WTC11 (cell line): Measurements from ENCODE around the gene UFC1.

ENCODE experiments used
- ATF2 ChIP-seq: sonication (generic); formaldehyde crosslinking; IDR thresholded peaks from 2 replicates; pipeline ENCODE4 v1.8.1; 2022; ENCODE audit warnings: low read depth, missing genetic modification reagents, borderline replicate concordance
- CTCF ChIP-seq: fragments of 200-600 bp; IDR thresholded peaks from 2 replicates; pipeline ENCODE4 v1.8.0; 2022; ENCODE audit warnings: antibody characterized with exemption
- ZMAT4 ChIP-seq: fragments of 250-450 bp; sonication (Bioruptor Pico); IDR thresholded peaks from 2 replicates; pipeline ENCODE4 v1.9.0; 2021; ENCODE audit warnings: mild to moderate bottlenecking
- TF ChIP-seq, protein P1 (sequence below): sonication (generic); formaldehyde crosslinking; IDR thresholded peaks from 2 replicates; pipeline ENCODE4 v1.8.0; 2022; ENCODE audit warnings: mild to moderate bottlenecking, missing genetic modification reagents
- TF ChIP-seq, protein P2 (sequence below): sonication (generic); formaldehyde crosslinking; IDR thresholded peaks from 2 replicates; pipeline ENCODE4 v1.8.1; 2023; ENCODE audit warnings: mild to moderate bottlenecking, missing genetic modification reagents
- TF ChIP-seq, protein P3 (sequence below): sonication (generic); formaldehyde crosslinking; IDR thresholded peaks from 2 replicates; pipeline ENCODE4 v1.8.0; 2022; ENCODE audit warnings: mild to moderate bottlenecking, missing genetic modification reagents

- TF ChIP-seq, protein P1, sequence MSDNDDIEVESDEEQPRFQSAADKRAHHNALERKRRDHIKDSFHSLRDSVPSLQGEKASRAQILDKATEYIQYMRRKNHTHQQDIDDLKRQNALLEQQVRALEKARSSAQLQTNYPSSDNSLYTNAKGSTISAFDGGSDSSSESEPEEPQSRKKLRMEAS (CRISPR knock-in tag): no peak
- TF ChIP-seq, protein P2, sequence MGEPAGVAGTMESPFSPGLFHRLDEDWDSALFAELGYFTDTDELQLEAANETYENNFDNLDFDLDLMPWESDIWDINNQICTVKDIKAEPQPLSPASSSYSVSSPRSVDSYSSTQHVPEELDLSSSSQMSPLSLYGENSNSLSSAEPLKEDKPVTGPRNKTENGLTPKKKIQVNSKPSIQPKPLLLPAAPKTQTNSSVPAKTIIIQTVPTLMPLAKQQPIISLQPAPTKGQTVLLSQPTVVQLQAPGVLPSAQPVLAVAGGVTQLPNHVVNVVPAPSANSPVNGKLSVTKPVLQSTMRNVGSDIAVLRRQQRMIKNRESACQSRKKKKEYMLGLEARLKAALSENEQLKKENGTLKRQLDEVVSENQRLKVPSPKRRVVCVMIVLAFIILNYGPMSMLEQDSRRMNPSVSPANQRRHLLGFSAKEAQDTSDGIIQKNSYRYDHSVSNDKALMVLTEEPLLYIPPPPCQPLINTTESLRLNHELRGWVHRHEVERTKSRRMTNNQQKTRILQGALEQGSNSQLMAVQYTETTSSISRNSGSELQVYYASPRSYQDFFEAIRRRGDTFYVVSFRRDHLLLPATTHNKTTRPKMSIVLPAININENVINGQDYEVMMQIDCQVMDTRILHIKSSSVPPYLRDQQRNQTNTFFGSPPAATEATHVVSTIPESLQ (CRISPR knock-in tag): no peak
- no peak for TF ChIP-seq ZMAT4 (CRISPR knock-in tag)
- no peak for TF ChIP-seq CTCF
- TF ChIP-seq ATF2 (CRISPR knock-in tag): no peak
- TF ChIP-seq, protein P3, sequence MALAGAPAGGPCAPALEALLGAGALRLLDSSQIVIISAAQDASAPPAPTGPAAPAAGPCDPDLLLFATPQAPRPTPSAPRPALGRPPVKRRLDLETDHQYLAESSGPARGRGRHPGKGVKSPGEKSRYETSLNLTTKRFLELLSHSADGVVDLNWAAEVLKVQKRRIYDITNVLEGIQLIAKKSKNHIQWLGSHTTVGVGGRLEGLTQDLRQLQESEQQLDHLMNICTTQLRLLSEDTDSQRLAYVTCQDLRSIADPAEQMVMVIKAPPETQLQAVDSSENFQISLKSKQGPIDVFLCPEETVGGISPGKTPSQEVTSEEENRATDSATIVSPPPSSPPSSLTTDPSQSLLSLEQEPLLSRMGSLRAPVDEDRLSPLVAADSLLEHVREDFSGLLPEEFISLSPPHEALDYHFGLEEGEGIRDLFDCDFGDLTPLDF: no peak
Observed at GRCh38 chr1:161189036-161189435, 35.3 kb downstream of the UFC1 start.
